ENCODE measurements around the gene AATK. TPM values are rescaled to one million over a fixed set of nuclear protein-coding genes. Genes with fewer than 3 reads are reported as not detected.

The AATK gene
- total RNA-seq, 4 donors from 2014 or later: 0.64 to 2.8 (median 1.1) TPM

DNA sequence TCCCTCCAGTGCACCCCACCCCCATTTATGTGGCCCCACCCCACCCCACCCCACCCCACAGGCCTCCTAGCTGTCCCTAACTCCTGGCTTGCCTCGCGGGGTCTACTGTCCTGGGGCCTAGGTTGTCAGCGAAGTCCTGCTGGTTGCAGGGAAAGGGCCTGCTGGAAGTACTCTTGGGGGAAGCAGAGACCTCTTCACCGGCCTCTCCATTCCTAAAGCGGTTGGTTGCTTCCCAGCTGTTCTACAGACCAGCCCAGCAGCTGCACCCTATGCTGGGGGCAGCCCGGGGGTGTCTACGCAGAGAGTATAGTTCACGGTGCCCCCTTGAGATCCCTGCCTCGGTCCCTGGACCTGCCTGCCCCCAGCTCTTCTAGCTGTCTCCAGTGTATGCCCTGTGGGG is 74.9 kb downstream of the AATK start:
- DNase-seq (ENCODE audit: low spot score in 2 of 2): no peak
- 49% methylated on average over 5 of the region's 9 CpGs for WGBS
- H3K36me3 ChIP-seq: peaks cover 16% of the 10 kb centered on the region
- H3K27me3 ChIP-seq: no peaks in the 10 kb centered on the region
- no peaks in the 10 kb centered on the region for H3K9me3 ChIP-seq
- peak overlapping the region; percentile 70 for H3K27ac ChIP-seq
- peaks cover 100% of the 10 kb centered on the region for H3K4me1 ChIP-seq
- TF ChIP-seq, protein P1, sequence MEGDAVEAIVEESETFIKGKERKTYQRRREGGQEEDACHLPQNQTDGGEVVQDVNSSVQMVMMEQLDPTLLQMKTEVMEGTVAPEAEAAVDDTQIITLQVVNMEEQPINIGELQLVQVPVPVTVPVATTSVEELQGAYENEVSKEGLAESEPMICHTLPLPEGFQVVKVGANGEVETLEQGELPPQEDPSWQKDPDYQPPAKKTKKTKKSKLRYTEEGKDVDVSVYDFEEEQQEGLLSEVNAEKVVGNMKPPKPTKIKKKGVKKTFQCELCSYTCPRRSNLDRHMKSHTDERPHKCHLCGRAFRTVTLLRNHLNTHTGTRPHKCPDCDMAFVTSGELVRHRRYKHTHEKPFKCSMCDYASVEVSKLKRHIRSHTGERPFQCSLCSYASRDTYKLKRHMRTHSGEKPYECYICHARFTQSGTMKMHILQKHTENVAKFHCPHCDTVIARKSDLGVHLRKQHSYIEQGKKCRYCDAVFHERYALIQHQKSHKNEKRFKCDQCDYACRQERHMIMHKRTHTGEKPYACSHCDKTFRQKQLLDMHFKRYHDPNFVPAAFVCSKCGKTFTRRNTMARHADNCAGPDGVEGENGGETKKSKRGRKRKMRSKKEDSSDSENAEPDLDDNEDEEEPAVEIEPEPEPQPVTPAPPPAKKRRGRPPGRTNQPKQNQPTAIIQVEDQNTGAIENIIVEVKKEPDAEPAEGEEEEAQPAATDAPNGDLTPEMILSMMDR (IDR thresholded peaks at IDR 0.05): no peak
- TF ChIP-seq EP300 (IDR thresholded peaks at IDR 0.05) (no peak), POLR2AphosphoS5 (IDR thresholded peaks at IDR 0.05) (no peak), POLR2A (IDR thresholded peaks at IDR 0.05) (no peak)
- no peak overlapping the region for H3K4me3 ChIP-seq

DNA sequence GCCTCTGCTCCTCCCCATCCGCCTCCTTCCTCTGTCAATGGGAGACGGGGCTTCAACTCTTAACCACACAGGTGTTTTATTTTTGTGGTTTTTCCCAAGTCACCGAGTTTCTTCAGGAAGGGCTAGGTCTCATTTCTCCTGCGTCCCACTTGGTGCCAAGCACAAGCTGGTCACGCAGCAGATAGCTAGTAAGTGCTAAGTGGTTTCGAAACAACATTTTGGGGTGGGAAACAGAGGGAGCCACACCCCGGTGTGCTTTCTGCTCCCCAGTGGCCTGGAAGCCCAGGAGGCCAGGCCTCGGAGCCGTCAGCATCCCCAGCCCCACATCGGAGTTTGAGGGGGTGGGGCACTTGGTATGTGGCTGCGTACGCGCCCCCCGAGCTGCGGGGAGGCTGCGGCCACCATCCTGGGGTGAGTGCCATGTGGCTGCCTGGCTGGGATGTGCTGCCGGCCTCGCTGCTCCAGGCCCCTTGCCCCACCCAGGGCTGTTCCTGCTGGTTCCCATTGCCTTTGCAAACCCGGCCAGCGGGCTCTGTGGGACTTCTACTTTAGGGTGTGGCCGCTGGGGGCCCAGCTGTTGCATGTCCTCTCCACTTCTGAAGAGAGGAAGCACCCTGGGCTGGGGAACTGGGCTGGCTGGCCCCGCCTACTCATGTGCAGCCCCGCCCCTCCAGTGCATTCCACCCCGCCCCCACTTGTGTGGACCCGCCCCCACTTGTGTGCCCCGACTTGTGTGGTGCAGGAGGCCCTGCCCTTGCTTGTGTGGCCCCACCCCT is 75.5 kb downstream of the AATK start:
- Histone ChIP-seq H3K4me3 (no peak overlapping the region), H3K9me3 (no peaks in the 10 kb centered on the region), H3K4me1 (peaks cover 100% of the 10 kb centered on the region), H3K36me3 (peaks cover 22% of the 10 kb centered on the region), H3K27me3 (no peaks in the 10 kb centered on the region), H3K27ac (peak overlapping the region; percentile 84)
- DNase-seq (ENCODE audit: low spot score in 2 of 2): peak; percentile 89 to 92
- TF ChIP-seq POLR2A (IDR thresholded peaks at IDR 0.05) (no peak), POLR2AphosphoS5 (IDR thresholded peaks at IDR 0.05) (peak in 1 of 3 donors; percentile 24)
- WGBS: 45% methylated on average over 9 of the region's 26 CpGs

DNA sequence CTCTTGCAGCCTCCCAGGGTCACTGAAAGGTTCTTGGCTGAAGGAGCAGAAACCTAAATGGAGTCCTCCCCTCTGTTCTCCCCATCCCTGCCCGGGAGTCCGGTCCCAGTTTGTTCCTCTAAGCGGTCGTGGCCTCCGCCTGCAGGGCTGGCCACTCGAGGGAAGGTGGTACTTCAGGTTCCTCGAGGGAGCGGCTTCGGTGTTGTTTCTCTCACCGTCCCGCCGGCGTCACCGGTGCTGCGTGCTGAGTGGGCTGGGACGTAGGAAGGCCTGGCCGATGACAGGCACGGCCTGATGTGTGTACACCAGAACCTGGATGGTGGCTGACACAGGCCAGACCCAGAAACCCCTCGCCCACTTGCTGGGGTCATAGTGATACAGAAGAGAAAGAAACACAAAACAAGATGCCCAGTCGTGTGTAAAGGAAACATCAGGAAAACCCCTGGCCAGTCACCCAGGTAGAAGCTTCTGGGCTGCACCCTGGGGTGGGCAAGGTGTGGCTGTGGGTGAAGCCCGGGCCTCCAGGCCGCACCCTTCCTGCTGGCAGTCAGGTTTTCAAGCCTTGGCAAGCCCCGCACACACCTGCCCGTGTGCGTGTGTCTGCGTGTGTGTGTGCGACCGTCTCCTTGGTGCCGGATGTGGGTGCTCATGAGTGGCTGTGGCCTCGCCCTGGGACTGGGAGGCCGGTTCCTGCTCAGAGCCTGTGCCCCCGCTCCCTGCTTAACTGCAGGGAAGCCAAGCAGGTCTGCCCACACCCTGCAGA is 79.1 kb downstream of the AATK start:
- peaks cover 40% of the 10 kb centered on the region for H3K36me3 ChIP-seq
- peak overlapping the region; percentile 84 for H3K27ac ChIP-seq
- peaks cover 100% of the 10 kb centered on the region for H3K4me1 ChIP-seq
- TF ChIP-seq EP300 (IDR thresholded peaks at IDR 0.05) (no peak), POLR2AphosphoS5 (IDR thresholded peaks at IDR 0.05) (no peak), POLR2A (IDR thresholded peaks at IDR 0.05) (no peak)
- TF ChIP-seq, protein P1 (IDR thresholded peaks at IDR 0.05): no peak
- DNase-seq (ENCODE audit: low spot score in 2 of 2): no peak
- H3K4me3 ChIP-seq: no peak overlapping the region
- no peaks in the 10 kb centered on the region for H3K27me3 ChIP-seq
- 69% methylated on average over 32 of the region's 32 CpGs for WGBS
- H3K9me3 ChIP-seq: no peaks in the 10 kb centered on the region

DNA sequence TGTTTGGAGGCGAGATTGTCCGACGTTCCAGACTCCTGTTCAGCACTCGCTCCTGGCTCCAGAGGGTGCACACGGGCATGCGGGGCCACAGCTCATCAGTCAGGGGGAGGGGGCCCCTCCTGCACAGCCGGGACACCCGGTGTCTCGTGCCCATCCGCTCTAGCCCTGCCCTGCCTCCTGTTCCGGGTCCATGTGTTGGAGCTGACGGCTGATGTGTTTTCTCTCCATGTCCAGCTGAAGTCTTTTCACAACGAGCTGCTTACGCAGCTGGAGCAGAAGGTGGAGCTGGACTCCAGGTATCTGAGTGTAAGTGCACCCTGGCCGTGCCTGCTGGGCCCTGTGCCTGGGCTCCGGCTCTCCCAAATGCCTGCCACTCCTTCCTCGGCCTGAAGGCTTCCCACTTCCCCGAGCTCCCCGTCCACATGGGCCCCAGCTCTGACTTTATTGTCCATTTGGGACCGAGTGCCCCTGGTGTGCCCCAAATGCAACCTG is 80.6 kb downstream of the AATK start:
- Histone ChIP-seq H3K4me3 (peak overlapping the region; percentile 14), H3K9me3 (no peaks in the 10 kb centered on the region), H3K36me3 (peaks cover 40% of the 10 kb centered on the region), H3K27me3 (no peaks in the 10 kb centered on the region), H3K4me1 (peaks cover 98% of the 10 kb centered on the region), H3K27ac (peak overlapping the region; percentile 84)
- no peak for DNase-seq (ENCODE audit: low spot score in 2 of 2)
- WGBS: 82% methylated on average over 5 of the region's 20 CpGs
- TF ChIP-seq EP300 (IDR thresholded peaks at IDR 0.05): no peak
- TF ChIP-seq, protein P1 (IDR thresholded peaks at IDR 0.05): peak in 1 of 2 donors; percentile 4

DNA sequence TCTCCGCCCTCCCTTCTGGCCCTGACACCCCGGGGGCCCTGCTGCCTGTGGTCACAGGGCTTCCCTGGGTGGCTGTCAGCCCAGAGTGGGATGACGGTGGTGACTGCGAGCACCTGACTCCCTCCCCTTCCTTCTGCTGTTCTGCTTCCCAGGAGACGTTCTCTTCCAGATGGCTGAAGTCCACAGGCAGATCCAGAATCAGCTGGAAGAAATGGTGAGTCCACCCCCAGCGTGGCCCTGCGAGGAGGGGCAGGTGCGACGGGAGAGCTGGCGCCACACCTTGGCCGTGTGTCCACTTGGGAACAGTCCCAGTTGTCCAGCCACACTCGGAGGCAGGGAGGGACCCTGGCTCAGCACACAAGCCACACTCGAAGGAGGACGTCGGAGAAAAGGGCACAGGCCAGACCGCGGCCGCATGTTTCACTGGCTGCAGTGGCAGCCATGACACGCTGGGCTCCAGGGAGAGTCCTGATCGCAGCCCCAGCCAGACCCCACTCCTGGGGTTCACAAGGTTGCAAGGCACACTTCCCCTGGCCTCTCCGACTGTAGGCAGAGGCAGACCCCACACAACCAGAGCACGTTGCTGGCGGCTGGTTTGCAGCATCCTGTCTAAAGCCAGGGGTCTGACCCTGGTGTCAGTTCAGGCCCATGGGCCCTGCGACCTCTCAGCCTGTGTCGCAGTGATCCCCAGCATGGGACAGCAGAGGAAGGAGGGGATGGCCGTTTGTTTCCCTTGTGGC is 81.2 kb downstream of the AATK start:
- TF ChIP-seq, protein P1 (IDR thresholded peaks at IDR 0.05): no peak
- Histone ChIP-seq H3K4me1 (peaks cover 95% of the 10 kb centered on the region), H3K27me3 (no peaks in the 10 kb centered on the region), H3K9me3 (no peaks in the 10 kb centered on the region), H3K4me3 (no peak overlapping the region), H3K36me3 (peaks cover 45% of the 10 kb centered on the region), H3K27ac (peak overlapping the region; percentile 84)
- 81% methylated on average over 17 of the region's 26 CpGs for WGBS
- no peak for DNase-seq (ENCODE audit: low spot score in 2 of 2)

All from suprapubic skin (tissue), 4 donors.